Measurements from ENCODE around the gene TRIP4.
A peak's percentile ranks its signal among the peaks of the same experiment; 100 is the strongest.
"Not testable (repeated sequence)": the region's sequence is repeated elsewhere in the genome, so short reads cannot be mapped to it uniquely, and the experiment has no call there.

The TRIP4 gene

GRCh38 chr15:64387562-64388168 is at the start of gene TRIP4:
TSS of gene TRIP4 (plus strand) at chr15:64387836. CDS start at chr15:64387864, 28 bp downstream.
- peak; percentile 93 for DNase-seq

- no peak for DNase-seq
Observed at GRCh38 chr15:64340355-64340754, 47.3 kb upstream of the TRIP4 start.

GRCh38 chr15:64341961-64342360 is 45.7 kb upstream of the TRIP4 start:
- no peak for DNase-seq

DNA sequence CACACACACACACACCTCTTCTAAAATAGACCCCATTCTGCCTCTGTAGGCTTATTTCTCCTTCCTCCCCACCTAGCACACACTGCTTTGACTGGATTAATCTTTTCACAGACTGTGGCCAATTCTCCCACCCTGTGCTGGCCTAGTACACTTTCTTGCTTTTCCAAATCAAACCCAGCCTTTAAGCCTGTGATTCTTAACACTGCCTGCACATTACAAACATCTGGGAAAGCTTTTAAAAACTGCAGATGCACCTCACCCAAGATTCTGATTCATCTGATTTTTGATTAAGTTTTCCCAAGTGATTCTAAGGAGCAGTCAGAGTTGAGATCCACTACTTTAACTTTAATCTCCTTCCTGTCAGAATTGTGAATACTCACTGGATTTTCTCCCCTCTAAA is 44.4 kb upstream of the TRIP4 start:
- DNase-seq = no peak

GRCh38 chr15:64343841-64344240 is 43.8 kb upstream of the TRIP4 start:
- DNase-seq = no peak

- no peak for DNase-seq
Observed at GRCh38 chr15:64344651-64345294, 42.9 kb upstream of the TRIP4 start.

DNA sequence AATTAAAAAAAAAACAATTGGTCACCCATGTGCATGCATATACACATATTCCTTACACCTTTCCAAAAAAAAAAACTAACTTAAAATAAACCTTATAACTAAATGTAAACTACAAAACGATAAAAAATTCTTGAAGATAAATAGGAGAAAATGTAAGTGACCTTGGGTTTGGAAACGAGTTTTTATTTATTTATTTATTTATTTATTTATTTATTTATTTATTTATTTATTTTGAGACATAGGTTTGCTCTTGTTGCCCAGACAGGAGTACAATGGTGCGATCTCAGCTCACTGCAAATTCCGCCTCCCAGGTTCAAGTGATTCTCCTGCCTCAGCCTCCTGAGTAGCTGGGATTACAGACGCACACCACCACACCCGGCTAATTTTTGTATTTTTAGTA is 41.4 kb upstream of the TRIP4 start:
- DNase-seq = not testable (repeated sequence)

- no peak for DNase-seq
Observed at GRCh38 chr15:64348455-64348854, 39.2 kb upstream of the TRIP4 start.

- DNase-seq = no peak
Observed at GRCh38 chr15:64349375-64349774, 38.3 kb upstream of the TRIP4 start.

DNA sequence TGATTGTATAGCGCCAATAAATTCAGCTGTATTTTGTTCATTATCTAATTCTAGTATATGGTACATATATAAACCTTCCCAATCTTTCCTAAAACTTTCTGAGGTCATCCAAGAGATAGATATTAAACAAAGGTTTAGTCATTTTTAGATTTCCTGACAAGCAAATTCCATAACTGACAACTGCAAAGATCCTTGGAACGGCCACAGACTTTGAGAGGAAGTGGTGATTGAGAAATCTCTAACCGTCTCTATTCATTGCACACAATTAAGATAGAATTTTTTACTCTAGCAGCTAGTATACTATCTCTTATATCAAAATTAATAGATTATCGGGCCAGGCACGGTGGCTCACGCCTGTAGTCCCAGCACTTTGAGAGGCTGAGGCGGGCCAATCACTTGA is 36.4 kb upstream of the TRIP4 start:
- no peak for DNase-seq

DNA sequence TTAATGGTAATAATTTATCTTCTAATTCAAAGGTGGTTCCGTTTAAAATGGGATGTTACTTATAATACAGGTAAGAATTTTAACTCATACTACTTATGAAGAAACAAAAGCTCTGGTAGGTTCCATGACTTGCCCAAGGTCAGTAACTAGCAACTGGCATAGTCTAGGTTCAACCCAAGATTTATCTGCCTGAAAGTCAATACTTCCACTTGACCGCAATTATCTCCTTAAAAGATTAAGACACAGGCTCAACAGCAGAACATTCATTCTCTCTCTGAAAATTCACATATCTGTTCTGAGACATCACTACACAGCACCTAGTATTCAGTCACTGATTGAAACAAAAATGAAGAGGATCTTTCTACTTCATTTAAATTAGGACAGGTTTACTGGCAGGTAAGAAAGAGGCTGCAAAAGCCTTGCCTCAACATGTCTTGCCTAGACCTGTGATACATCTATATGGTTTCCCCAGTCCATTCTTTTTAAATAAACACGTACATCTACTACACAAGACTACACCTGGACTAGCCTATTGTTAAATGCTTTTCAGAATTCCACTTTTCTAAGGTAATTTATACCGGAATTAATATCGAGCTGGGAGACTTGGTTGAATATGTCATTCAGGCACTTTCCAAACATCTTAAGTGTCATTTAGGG is 32.8 kb upstream of the TRIP4 start:
- no peak for DNase-seq

DNA sequence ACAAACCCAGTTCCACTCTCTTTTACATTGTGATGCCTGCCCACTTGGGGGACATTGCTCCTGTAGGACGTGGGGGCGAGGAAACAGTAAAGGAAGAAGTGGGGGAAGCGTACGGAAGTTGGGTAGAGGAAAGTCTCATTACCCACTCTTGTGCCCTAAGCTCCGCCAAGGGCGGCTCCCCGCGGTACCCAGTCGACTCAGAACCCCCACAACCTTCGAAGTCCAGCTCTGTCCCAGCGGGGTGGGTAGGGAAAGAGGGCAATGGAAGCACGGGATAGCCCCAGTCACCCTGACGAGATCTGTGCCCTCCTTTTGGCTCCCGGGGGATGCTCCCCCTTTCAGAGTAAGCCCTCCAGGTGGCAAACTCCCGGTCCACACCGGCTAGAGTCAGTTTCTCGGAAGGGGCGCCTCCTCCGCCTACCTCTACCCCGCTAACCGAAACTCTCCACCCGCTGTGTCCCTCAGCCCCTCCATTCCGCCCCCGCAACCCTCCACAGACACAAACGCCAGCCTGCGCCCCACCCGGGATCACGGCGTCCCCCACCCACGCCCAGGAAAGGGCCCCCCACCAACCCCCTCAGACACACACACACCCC is 32.2 kb upstream of the TRIP4 start:
- peak; percentile 46 for DNase-seq

GRCh38 chr15:64355944-64356709 is 31.5 kb upstream of the TRIP4 start, which contains the start of gene CSNK1G1:
TSS of gene CSNK1G1 (minus strand) at chr15:64356173. CDS start at chr15:64300499, 55,674 bp downstream.
- peak; percentile 91 for DNase-seq

DNA sequence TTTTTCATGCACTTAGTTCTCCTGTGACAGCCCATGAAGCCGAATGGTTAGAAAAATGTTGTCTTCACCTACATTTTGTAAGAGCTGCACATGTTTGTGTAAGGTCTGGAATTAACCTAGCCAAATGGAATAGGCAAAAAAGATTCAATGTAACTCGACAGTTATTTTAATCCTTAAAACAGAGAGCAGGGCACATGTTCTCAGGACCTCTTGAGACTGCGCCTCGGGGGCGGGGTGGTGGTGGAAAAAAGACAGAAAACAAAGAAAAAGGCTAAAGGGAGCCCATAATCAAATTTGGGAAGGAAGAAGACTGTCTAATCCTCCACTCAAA is 31.0 kb upstream of the TRIP4 start:
- DNase-seq = no peak

DNA sequence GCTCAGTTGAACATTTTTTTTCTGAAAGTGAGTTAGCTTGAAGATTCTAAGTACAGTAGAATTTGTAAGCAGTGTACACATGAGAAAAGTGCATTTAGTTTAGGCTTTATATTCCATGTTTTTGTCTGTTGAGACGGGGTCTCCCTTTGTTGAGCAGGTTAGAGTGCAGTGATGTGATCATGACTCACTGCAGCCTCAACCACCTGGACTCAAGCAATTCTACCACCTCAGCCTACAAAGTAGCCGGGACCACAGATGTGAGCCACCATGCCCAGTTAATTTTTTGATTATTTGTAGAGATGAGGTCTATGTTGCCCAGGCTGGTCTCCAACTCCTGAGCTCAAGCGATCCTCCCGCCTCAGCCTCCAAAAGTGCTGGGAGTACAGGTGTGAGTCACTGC is 26.4 kb upstream of the TRIP4 start:
- no peak for DNase-seq

DNA sequence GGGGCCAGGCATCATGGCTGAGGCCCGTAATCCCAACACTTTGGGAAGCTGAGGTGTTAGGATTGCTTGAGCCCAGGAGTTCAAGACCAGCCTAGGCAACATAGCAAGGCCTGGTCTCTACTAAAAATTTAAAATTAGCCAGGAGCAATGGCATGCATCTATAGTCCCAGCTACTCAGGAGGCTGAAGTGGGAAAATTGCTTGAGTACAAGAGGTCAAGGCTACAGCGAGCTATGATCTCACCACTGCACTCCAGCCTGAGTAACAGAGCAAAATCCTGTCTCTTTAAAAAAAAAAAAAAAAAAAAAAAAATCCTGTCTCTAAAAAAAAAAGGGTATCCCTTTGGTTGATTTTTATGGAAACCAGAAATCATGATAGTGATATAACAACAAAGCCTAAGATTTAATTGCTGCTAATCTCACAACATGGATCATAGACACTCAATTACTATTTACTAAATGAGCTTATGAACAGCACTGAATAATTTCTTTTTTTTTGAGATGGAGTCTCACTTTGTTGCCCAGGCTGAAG is 18.5 kb upstream of the TRIP4 start:
- DNase-seq = no peak

- not testable (repeated sequence) for DNase-seq
Observed at GRCh38 chr15:64371383-64371782, 16.3 kb upstream of the TRIP4 start.

- DNase-seq = no peak
Observed at GRCh38 chr15:64373360-64373759, 14.3 kb upstream of the TRIP4 start.

GRCh38 chr15:64379216-64379960 is 8.2 kb upstream of the TRIP4 start:
- DNase-seq = no peak

- not testable (repeated sequence) for DNase-seq
Observed at GRCh38 chr15:64380130-64380870, 7.3 kb upstream of the TRIP4 start.

GRCh38 chr15:64381000-64381751 is 6.5 kb upstream of the TRIP4 start, which contains the start of gene PCLAF:
TSS of gene PCLAF (minus strand) at chr15:64381441. CDS start at chr15:64381371, 70 bp downstream.
- peak; percentile 89 for DNase-seq
